HepG2 (cell line): ENCODE measurements around the gene MMP25. TPM values are rescaled to one million over a fixed set of nuclear protein-coding genes. Genes with fewer than 3 reads are reported as not detected.

Experiments
- ASH2L ChIP-seq: fragments of 300-600, 200-600 bp; sonication (generic); IDR thresholded peaks from 2 replicates; pipeline ENCODE4 v1.7.0; 2017; ENCODE audit warnings: low read depth, mild to moderate bottlenecking, moderate library complexity, mixed read lengths, low read length; ENCODE audit not compliant: insufficient read length
- CENPX ChIP-seq: sonication (generic); formaldehyde crosslinking; IDR thresholded peaks from 2 replicates; pipeline ENCODE4 v1.9.0; 2021; ENCODE audit warnings: mild to moderate bottlenecking, missing genetic modification reagents, moderate library complexity
- JARID2 ChIP-seq: sonication (generic); formaldehyde crosslinking; IDR thresholded peaks from 2 replicates; pipeline ENCODE4 v1.8.1; 2023; ENCODE audit warnings: missing genetic modification reagents, inconsistent platforms; ENCODE audit not compliant: insufficient replicate concordance
- NCOA5 ChIP-seq: sonication (generic); formaldehyde crosslinking; IDR thresholded peaks from 2 replicates; pipeline ENCODE4 v1.4.0; 2020; ENCODE audit warnings: missing genetic modification reagents
- RBFOX2 ChIP-seq: fragments of 200-400 bp; formaldehyde crosslinking; IDR thresholded peaks from 2 replicates; pipeline ENCODE4 v1.6.1; 2017; ENCODE audit warnings: low read depth, mild to moderate bottlenecking, low read length
- RFX5 ChIP-seq: IDR thresholded peaks from 2 replicates; pipeline ENCODE4 v1.6.1; 2011; ENCODE audit warnings: low read depth, low read length, improper control_type of control experiment
- SAP130 ChIP-seq: IDR thresholded peaks from 2 replicates; pipeline ENCODE4 v1.6.1; 2016; ENCODE audit warnings: low read depth
- TP53 ChIP-seq: sonication (generic); formaldehyde crosslinking; conservative IDR thresholded peaks from 2 replicates; pipeline ENCODE4 v1.4.0; 2020; ENCODE audit warnings: missing genetic modification reagents
- ZC3H13 ChIP-seq: sonication (generic); formaldehyde crosslinking; IDR thresholded peaks from 2 replicates; pipeline ENCODE4 v1.8.1; 2023; ENCODE audit warnings: mild to moderate bottlenecking, missing genetic modification reagents, moderate library complexity
- ZNF205 ChIP-seq: IDR thresholded peaks from 2 replicates; pipeline ENCODE4 v1.6.1; 2018; ENCODE audit warnings: missing biosample characterization, missing genetic modification reagents
- ZNF263 ChIP-seq: sonication (generic); formaldehyde crosslinking; IDR thresholded peaks from 2 replicates; pipeline ENCODE4 v1.4.0; 2020; ENCODE audit warnings: missing genetic modification reagents
- ZNF30 ChIP-seq: sonication (generic); formaldehyde crosslinking; IDR thresholded peaks from 2 replicates; pipeline ENCODE4 v1.5.0; 2020; ENCODE audit warnings: mild to moderate bottlenecking, missing genetic modification reagents
- ZNF614 ChIP-seq: IDR thresholded peaks from 2 replicates; pipeline ENCODE4 v1.6.1; 2018; ENCODE audit warnings: missing biosample characterization, missing genetic modification reagents, inconsistent platforms, borderline replicate concordance
- ZNF615 ChIP-seq: sonication (generic); formaldehyde crosslinking; IDR thresholded peaks from 2 replicates; pipeline ENCODE4 v1.5.0; 2020; ENCODE audit warnings: mild to moderate bottlenecking, missing genetic modification reagents, borderline replicate concordance
- ZNF652 ChIP-seq: IDR thresholded peaks from 2 replicates; pipeline ENCODE4 v1.6.1; 2016; ENCODE audit warnings: low read depth, borderline replicate concordance
- ZNF703 ChIP-seq: sonication (generic); formaldehyde crosslinking; IDR thresholded peaks from 2 replicates; pipeline ENCODE4 v1.5.1; 2020; ENCODE audit warnings: missing genetic modification reagents, mild to moderate bottlenecking, moderate library complexity, borderline replicate concordance
- ZNF883 ChIP-seq: sonication (generic); formaldehyde crosslinking; IDR thresholded peaks from 2 replicates; pipeline ENCODE4 v1.5.1; 2020; ENCODE audit warnings: mild to moderate bottlenecking, missing genetic modification reagents; ENCODE audit errors: not compliant biosample characterization
- ZSCAN31 ChIP-seq: sonication (generic); formaldehyde crosslinking; IDR thresholded peaks from 2 replicates; pipeline ENCODE4 v1.5.0; 2020; ENCODE audit warnings: low read depth, mild to moderate bottlenecking, missing genetic modification reagents
- ZZZ3 ChIP-seq: sonication (generic); formaldehyde crosslinking; IDR thresholded peaks from 2 replicates; pipeline ENCODE4 v1.4.0; 2020; ENCODE audit warnings: missing genetic modification reagents, mild to moderate bottlenecking, borderline replicate concordance
- polyA plus RNA-seq, 8 experiments: library from polyadenylated mRNA; depleted of rRNA in 3 of 8; stranded (reverse) in 7 of 8; unstranded in 1 of 8; fragments of >200 nt; fragmentation: Illumina TruSeq in 4 of 8; extraction: Trizol in 4 of 8; gene quantifications; 2 replicates each; pipeline versions ENCODE4 v1.2.1 to v1.2.3, GENCODE V29; 2011 to 2016; ENCODE audit warnings: low read depth in 4 of 8, missing spikeins in 1 of 8, mixed read lengths in 1 of 8; ENCODE audit not compliant: insufficient read depth in 1 of 8
- total RNA-seq, 5 experiments: library from RNA; depleted of rRNA; stranded (reverse); fragments of >200 nt; fragmentation: Illumina TruSeq; extraction: Trizol; gene quantifications; 2 replicates each; pipeline ENCODE4 v1.2.3, GENCODE V29; 2016; ENCODE audit warnings: low read depth in 1 of 5
- TF ChIP-seq, protein P1 (sequence below): sonication (generic); formaldehyde crosslinking; IDR thresholded peaks from 2 replicates; pipeline ENCODE4 v1.5.0; 2020; ENCODE audit warnings: mild to moderate bottlenecking, low read depth, missing genetic modification reagents, borderline replicate concordance
- TF ChIP-seq, protein P2 (sequence below): IDR thresholded peaks from 2 replicates; pipeline ENCODE4 v1.6.1; 2016; ENCODE audit warnings: control low read depth
- TF ChIP-seq, protein P3 (sequence below): sonication (generic); formaldehyde crosslinking; IDR thresholded peaks from 2 replicates; pipeline ENCODE4 v1.4.0; 2020; ENCODE audit warnings: missing genetic modification reagents, borderline replicate concordance
- TF ChIP-seq, protein P4 (sequence below): IDR thresholded peaks from 2 replicates; pipeline ENCODE4 v1.6.1; 2012; ENCODE audit warnings: low read length, improper control_type of control experiment

MMP25 gene
- total and polyA plus RNA-seq, 2 of the 13 experiments (the other 11 are each of a cell fraction or from before 2014, with no cell fraction given) = 0.04 to 0.08 TPM

DNA sequence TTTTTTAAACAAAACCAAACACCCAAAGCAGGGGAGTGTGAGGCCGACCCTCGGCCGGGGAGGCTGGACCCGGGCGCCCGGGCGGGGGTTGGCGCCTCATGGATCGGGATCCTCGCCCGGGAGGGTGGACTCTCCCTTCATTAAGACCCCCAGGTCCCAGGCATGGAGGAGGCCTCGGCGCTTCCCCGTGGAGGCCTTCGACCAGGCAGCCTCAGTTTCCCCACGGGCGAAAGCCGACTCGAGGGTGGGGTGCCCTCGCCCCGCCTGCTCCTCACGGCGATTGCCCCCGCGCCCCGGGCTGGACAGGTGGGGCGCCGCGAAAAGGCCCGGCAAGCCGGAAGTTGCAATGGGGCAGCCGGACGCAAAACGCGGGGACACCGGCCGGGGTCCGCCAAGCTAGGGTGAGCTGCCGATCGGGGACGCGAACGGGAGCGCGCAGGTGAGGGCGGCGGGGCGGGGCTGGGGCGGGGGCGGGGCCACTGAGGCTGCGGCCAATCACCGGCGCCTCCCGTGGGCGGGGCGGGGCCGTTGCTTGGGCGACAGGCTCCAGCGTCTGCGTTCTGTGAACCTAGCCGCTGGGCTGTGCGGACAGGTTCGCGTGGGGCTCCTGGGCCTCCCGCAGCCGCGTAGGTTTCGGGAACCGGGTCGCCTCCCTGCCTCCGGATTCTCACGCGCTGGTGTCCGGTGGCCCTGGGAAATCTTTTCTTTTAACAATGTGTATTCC lies 60.0 kb downstream of the MMP25 start (continued):
- peak; percentile 65 for TF ChIP-seq ASH2L
- no peak for TF ChIP-seq ZNF615
- peak; percentile 44; the same call in 1 of the 2 replicates for TF ChIP-seq ZNF614
- no peak for TF ChIP-seq ZNF30 (CRISPR knock-in tag)
- peak; percentile 94 for TF ChIP-seq RBFOX2
- no peak for TF ChIP-seq ZNF263 (CRISPR knock-in tag)
- TF ChIP-seq, protein P1, sequence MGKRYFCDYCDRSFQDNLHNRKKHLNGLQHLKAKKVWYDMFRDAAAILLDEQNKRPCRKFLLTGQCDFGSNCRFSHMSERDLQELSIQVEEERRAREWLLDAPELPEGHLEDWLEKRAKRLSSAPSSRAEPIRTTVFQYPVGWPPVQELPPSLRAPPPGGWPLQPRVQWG (CRISPR knock-in tag) = no peak
- TF ChIP-seq ZZZ3 (CRISPR knock-in tag) = peak; percentile 31; the same call in 1 of the 2 replicates
- no peak for TF ChIP-seq NCOA5
- TF ChIP-seq, protein P2, sequence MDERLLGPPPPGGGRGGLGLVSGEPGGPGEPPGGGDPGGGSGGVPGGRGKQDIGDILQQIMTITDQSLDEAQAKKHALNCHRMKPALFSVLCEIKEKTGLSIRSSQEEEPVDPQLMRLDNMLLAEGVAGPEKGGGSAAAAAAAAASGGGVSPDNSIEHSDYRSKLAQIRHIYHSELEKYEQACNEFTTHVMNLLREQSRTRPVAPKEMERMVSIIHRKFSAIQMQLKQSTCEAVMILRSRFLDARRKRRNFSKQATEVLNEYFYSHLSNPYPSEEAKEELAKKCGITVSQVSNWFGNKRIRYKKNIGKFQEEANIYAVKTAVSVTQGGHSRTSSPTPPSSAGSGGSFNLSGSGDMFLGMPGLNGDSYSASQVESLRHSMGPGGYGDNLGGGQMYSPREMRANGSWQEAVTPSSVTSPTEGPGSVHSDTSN (CRISPR knock-in tag) = no peak
- peak; percentile 47; the same call in 1 of the 2 replicates for TF ChIP-seq ZC3H13 (CRISPR knock-in tag)
- no peak for TF ChIP-seq TP53 (CRISPR knock-in tag)
- peak; percentile 96 for TF ChIP-seq SAP130 (CRISPR knock-in tag)
- no peak for TF ChIP-seq JARID2 (CRISPR knock-in tag)
- TF ChIP-seq ZSCAN31 (CRISPR knock-in tag) = 0 out of 2 replicates have a peak, but pooled peaks have one; percentile 35
- no peak for TF ChIP-seq ZNF703
- no peak for TF ChIP-seq CENPX (CRISPR knock-in tag)
- TF ChIP-seq, protein P3, sequence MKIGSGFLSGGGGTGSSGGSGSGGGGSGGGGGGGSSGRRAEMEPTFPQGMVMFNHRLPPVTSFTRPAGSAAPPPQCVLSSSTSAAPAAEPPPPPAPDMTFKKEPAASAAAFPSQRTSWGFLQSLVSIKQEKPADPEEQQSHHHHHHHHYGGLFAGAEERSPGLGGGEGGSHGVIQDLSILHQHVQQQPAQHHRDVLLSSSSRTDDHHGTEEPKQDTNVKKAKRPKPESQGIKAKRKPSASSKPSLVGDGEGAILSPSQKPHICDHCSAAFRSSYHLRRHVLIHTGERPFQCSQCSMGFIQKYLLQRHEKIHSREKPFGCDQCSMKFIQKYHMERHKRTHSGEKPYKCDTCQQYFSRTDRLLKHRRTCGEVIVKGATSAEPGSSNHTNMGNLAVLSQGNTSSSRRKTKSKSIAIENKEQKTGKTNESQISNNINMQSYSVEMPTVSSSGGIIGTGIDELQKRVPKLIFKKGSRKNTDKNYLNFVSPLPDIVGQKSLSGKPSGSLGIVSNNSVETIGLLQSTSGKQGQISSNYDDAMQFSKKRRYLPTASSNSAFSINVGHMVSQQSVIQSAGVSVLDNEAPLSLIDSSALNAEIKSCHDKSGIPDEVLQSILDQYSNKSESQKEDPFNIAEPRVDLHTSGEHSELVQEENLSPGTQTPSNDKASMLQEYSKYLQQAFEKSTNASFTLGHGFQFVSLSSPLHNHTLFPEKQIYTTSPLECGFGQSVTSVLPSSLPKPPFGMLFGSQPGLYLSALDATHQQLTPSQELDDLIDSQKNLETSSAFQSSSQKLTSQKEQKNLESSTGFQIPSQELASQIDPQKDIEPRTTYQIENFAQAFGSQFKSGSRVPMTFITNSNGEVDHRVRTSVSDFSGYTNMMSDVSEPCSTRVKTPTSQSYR (CRISPR knock-in tag) = peak; percentile 25; the same call in 1 of the 2 replicates
- peak; percentile 73 for TF ChIP-seq ZNF883 (CRISPR knock-in tag)
- peak; percentile 92 for TF ChIP-seq ZNF205 (CRISPR knock-in tag)
- TF ChIP-seq, protein P4, sequence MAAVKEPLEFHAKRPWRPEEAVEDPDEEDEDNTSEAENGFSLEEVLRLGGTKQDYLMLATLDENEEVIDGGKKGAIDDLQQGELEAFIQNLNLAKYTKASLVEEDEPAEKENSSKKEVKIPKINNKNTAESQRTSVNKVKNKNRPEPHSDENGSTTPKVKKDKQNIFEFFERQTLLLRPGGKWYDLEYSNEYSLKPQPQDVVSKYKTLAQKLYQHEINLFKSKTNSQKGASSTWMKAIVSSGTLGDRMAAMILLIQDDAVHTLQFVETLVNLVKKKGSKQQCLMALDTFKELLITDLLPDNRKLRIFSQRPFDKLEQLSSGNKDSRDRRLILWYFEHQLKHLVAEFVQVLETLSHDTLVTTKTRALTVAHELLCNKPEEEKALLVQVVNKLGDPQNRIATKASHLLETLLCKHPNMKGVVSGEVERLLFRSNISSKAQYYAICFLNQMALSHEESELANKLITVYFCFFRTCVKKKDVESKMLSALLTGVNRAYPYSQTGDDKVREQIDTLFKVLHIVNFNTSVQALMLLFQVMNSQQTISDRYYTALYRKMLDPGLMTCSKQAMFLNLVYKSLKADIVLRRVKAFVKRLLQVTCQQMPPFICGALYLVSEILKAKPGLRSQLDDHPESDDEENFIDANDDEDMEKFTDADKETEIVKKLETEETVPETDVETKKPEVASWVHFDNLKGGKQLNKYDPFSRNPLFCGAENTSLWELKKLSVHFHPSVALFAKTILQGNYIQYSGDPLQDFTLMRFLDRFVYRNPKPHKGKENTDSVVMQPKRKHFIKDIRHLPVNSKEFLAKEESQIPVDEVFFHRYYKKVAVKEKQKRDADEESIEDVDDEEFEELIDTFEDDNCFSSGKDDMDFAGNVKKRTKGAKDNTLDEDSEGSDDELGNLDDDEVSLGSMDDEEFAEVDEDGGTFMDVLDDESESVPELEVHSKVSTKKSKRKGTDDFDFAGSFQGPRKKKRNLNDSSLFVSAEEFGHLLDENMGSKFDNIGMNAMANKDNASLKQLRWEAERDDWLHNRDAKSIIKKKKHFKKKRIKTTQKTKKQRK = no peak
- TF ChIP-seq ZNF652 (CRISPR knock-in tag) = 0 out of 2 replicates have a peak, but pooled peaks have one; percentile 25
- TF ChIP-seq RFX5 = no peak
